ENCODE measurements around the gene ARID1B. TPM values are rescaled to one million over a fixed set of nuclear protein-coding genes. Genes with fewer than 3 reads are reported as not detected.

ARID1B gene
- total RNA-seq, 2 experiments from 2014 or later: 90.1 to 164 TPM

DNA sequence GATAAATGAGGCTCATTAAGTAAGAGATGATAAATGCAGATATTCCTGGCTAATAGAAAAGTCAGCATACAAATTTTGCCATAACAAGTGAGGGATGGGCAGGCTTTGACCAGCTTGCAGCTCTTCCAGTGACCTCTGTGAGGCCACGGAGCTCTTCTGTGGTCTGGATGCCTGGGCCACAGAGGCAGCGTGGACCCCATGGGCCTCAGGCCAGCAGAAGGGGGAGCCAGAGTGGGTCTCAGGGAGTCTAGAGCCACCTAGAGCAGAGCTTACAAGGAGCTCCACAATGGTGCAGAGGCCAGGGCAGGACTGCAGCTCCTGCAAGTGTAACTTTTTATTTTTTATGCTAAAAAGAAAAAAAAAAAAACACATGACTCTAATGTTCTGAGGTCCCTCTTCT, 165.1 kb downstream of the ARID1B start:
- intact Hi-C loops (cut with micrococcal nuclease; ENCODE audit: unreplicated experiment): loop anchor here (10.0 kb wide), 1 partner anchor 377 kb away; no protein-coding TSS in a partner anchor
- Histone ChIP-seq H3K36me3 (ENCODE audit: insufficient read depth, low read length) (no peaks in the 10 kb centered on the region), H3K27ac (ENCODE audit: low read depth, low read length, poor library complexity, severe bottlenecking) (no peak overlapping the region), H3K9me2 (ENCODE audit: insufficient read depth, low read length) (no peaks in the 10 kb centered on the region), H3K4me2 (ENCODE audit: low read length) (no peak overlapping the region), H2AFZ (ENCODE audit: low read length) (no peak overlapping the region), H4K20me1 (ENCODE audit: insufficient read depth, low read length) (peaks cover 6% of the 10 kb centered on the region; the same call in 1 of the 2 replicates), H3K79me2 (ENCODE audit: insufficient read depth, low read depth, low read length) (peaks cover 83% of the 10 kb centered on the region), H3K4me3 (ENCODE audit: low read depth, low read length, poor library complexity, severe bottlenecking) (no peak overlapping the region), H3K4me1 (ENCODE audit: insufficient read depth, low read length, poor library complexity, severe bottlenecking) (no peaks in the 10 kb centered on the region), H3K9me3 (ENCODE audit: low read length) (no peaks in the 10 kb centered on the region)
- ChIA-PET POLR2A (interaction anchor here (0.5 to 2.4 kb wide), 8 partner anchors 10 to 139 kb away, joined by 3 to 14 read pairs (median 4); no protein-coding TSS in a partner anchor), CTCF (ENCODE audit: unreplicated experiment) (interaction anchor here (1.4 kb wide), 1 partner anchor 12 kb away, joined by 3 read pairs; no protein-coding TSS in a partner anchor)
- peak; percentile 69 for DNase-seq (ENCODE audit: low spot score)
- TF ChIP-seq, protein P1, sequence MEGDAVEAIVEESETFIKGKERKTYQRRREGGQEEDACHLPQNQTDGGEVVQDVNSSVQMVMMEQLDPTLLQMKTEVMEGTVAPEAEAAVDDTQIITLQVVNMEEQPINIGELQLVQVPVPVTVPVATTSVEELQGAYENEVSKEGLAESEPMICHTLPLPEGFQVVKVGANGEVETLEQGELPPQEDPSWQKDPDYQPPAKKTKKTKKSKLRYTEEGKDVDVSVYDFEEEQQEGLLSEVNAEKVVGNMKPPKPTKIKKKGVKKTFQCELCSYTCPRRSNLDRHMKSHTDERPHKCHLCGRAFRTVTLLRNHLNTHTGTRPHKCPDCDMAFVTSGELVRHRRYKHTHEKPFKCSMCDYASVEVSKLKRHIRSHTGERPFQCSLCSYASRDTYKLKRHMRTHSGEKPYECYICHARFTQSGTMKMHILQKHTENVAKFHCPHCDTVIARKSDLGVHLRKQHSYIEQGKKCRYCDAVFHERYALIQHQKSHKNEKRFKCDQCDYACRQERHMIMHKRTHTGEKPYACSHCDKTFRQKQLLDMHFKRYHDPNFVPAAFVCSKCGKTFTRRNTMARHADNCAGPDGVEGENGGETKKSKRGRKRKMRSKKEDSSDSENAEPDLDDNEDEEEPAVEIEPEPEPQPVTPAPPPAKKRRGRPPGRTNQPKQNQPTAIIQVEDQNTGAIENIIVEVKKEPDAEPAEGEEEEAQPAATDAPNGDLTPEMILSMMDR (conservative IDR thresholded peaks at IDR 0.05; ENCODE audit: low read length): peak; percentile 69
- no peak for TF ChIP-seq EZH2phosphoT487 (IDR thresholded peaks at IDR 0.05; ENCODE audit: borderline replicate concordance, low read depth, low read length)
- BruUV-seq (replicated peaks): no TSS peak

GRCh38 chr6:156943166-156943565, 166.0 kb downstream of the ARID1B start:
- Histone ChIP-seq H3K4me1 (ENCODE audit: insufficient read depth, low read length, poor library complexity, severe bottlenecking) (no peaks in the 10 kb centered on the region), H3K36me3 (ENCODE audit: insufficient read depth, low read length) (no peaks in the 10 kb centered on the region), H3K9me3 (ENCODE audit: low read length) (no peaks in the 10 kb centered on the region), H3K79me2 (ENCODE audit: insufficient read depth, low read depth, low read length) (peaks cover 82% of the 10 kb centered on the region), H4K20me1 (ENCODE audit: insufficient read depth, low read length) (peaks cover 6% of the 10 kb centered on the region; the same call in 1 of the 2 replicates), H2AFZ (ENCODE audit: low read length) (no peak overlapping the region), H3K4me2 (ENCODE audit: low read length) (no peak overlapping the region), H3K4me3 (ENCODE audit: low read depth, low read length, poor library complexity, severe bottlenecking) (no peak overlapping the region), H3K27ac (ENCODE audit: low read depth, low read length, poor library complexity, severe bottlenecking) (no peak overlapping the region), H3K9me2 (ENCODE audit: insufficient read depth, low read length) (no peaks in the 10 kb centered on the region)
- TF ChIP-seq EZH2phosphoT487 (IDR thresholded peaks at IDR 0.05; ENCODE audit: borderline replicate concordance, low read depth, low read length): no peak
- TF ChIP-seq, protein P1 (conservative IDR thresholded peaks at IDR 0.05; ENCODE audit: low read length): no peak
- ChIA-PET POLR2A (interaction anchor here (0.6 to 1.9 kb wide), 12 partner anchors 8 to 237 kb away, joined by 3 to 9 read pairs (median 4); no protein-coding TSS in a partner anchor), CTCF (ENCODE audit: unreplicated experiment) (interaction anchor here (1.4 kb wide), 1 partner anchor 13 kb away, joined by 3 read pairs; no protein-coding TSS in a partner anchor)
- no TSS peak for BruUV-seq (replicated peaks)
- intact Hi-C loops (cut with micrococcal nuclease; ENCODE audit: unreplicated experiment): loop anchor here (10.0 kb wide), 1 partner anchor 378 kb away; no protein-coding TSS in a partner anchor
- DNase-seq (ENCODE audit: low spot score): no peak

DNA sequence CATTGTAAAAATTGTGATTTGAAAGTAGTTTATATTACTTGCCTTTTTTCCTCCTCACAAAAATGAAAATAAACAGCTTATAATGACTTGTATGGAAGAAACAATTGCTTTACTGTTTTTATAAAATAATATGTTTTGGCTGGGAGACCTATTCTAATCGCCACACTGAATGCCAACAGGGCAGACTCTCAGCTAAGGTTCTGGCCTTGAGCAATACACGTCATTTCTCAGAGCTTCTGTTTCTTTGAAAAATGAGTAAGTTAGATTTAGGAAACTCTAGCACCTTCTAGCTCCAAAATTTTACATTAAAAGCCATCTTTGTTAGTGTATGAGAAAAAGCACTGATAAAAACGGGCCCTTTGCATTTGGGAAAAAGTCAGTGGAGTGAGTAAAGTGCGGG, 166.6 kb downstream of the ARID1B start:
- Histone ChIP-seq H3K4me2 (ENCODE audit: low read length) (no peak overlapping the region), H3K36me3 (ENCODE audit: insufficient read depth, low read length) (no peaks in the 10 kb centered on the region), H3K79me2 (ENCODE audit: insufficient read depth, low read depth, low read length) (peaks cover 81% of the 10 kb centered on the region), H3K27ac (ENCODE audit: low read depth, low read length, poor library complexity, severe bottlenecking) (no peak overlapping the region), H3K9me2 (ENCODE audit: insufficient read depth, low read length) (no peaks in the 10 kb centered on the region), H4K20me1 (ENCODE audit: insufficient read depth, low read length) (peaks cover 6% of the 10 kb centered on the region; the same call in 1 of the 2 replicates), H3K4me3 (ENCODE audit: low read depth, low read length, poor library complexity, severe bottlenecking) (no peak overlapping the region), H3K4me1 (ENCODE audit: insufficient read depth, low read length, poor library complexity, severe bottlenecking) (no peaks in the 10 kb centered on the region), H3K9me3 (ENCODE audit: low read length) (no peaks in the 10 kb centered on the region), H2AFZ (ENCODE audit: low read length) (no peak overlapping the region)
- POLR2A ChIA-PET: interaction anchor here (0.9 to 1.9 kb wide), 10 partner anchors 8 to 237 kb away, joined by 3 to 9 read pairs (median 5); no protein-coding TSS in a partner anchor
- BruUV-seq (replicated peaks): no TSS peak
- intact Hi-C loops (cut with micrococcal nuclease; ENCODE audit: unreplicated experiment): loop anchor here (10.0 kb wide), 1 partner anchor 379 kb away; no protein-coding TSS in a partner anchor
- no peak for DNase-seq (ENCODE audit: low spot score)
- CTCF ChIA-PET (ENCODE audit: unreplicated experiment): no interaction called here
- TF ChIP-seq EZH2phosphoT487 (IDR thresholded peaks at IDR 0.05; ENCODE audit: borderline replicate concordance, low read depth, low read length): no peak
- TF ChIP-seq, protein P1 (conservative IDR thresholded peaks at IDR 0.05; ENCODE audit: low read length): no peak

All from OCI-LY7 (cell line).